Kidney capillary endothelial cell (primary cell): ENCODE data around the gene PABPN1.

Source experiments
- DNase-seq: peaks from one replicate; pipeline ENCODE4 v3.0.0-alpha.2; 2018; ENCODE audit warnings: low spot score

Gene PABPN1

DNA sequence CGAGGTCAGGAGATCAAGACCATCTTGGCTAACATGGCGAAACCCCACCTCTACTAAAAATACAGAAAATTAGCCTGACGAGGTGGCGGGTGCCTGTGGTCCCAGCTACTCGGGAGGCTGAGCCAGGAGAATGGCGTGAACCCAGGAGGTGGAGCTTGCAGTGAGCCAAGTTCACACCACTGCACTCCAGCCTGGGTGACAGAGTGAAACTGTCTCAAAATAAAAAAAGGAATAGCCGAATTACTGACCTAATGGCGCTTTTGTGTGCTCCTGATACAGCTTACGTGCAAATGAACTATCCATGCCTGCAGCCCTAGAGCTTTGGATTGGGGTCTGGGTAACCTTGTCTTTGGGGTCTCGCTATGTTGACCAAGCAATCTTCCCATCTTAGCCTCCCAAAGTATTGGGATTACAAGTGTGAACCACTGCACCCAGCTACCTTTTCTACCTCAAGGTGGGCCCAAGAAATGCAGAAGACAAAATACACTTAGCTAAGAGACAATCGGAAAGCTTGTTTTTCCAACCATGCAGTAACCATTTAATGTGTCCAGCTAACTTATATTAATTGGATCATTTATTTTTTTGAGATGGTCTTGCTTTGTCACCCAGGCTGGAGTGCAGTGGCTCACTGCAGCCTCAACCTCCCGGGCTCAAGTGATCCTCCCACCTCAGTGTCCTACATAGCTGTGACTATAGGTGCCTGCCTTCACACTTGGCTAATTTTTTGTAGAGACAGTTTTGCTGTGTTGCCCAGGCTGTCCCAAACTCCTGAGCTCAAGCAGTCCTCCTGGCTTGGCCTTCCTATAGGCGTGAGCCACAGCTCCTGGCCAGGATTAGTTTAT lies 5.5 kb downstream of the PABPN1 start:
- DNase-seq = no peak

DNA sequence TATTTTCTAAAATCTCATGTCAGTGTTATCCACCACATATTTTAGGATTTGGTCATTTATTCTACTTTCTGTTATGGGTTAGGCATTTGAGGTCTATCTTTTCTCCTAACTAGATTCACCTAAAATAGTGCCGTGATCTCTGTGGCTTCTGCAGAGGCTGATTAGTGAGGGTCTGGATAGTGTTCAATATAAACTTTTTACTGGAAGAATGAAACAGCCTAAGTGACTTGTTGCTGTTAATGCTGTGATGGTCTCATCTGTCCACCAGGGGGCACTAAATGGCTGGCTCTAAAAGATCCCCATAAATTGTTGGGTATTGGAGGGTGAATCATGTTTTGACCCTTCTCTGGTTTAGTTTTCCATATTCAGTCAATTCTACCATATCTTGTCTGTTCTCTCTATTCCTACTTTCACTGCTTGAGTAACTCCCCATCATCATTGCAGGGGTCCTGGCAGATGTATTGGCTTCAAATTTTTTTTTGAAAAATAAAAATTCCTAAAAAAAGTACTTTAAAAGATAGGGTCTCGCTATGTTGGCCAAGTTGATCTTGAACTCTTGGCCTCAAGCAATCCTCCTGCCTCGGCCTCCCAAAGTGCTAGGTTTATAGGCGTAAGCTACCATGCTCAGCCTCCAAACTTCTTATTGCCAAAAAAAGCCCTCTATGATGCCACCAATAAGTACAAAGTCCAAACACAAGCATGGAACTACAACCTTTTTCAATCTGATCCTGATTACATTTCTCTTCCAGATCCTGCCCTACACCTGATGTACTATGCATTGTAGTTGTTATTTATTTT lies 6.9 kb downstream of the PABPN1 start:
- DNase-seq = peak; percentile 72

DNA sequence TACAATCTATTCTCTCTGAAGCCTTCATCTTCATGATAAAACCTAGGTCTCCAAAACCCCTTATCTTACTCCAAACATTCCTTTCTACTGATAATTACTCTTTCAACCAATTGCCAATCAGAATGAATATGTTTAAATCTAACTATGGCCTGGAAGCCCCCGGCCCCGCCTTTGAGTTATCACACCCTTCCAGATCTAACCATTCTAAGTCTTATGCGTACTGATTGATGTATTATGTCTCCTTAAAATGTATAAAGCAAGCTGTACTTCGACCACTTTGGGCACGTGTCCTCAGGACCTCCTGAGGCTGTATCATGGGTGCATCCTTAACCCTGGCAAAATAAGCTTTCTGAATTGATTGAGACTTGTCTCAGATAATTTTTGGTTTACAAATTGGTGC lies 14.4 kb downstream of the PABPN1 start:
- DNase-seq = no peak

DNA sequence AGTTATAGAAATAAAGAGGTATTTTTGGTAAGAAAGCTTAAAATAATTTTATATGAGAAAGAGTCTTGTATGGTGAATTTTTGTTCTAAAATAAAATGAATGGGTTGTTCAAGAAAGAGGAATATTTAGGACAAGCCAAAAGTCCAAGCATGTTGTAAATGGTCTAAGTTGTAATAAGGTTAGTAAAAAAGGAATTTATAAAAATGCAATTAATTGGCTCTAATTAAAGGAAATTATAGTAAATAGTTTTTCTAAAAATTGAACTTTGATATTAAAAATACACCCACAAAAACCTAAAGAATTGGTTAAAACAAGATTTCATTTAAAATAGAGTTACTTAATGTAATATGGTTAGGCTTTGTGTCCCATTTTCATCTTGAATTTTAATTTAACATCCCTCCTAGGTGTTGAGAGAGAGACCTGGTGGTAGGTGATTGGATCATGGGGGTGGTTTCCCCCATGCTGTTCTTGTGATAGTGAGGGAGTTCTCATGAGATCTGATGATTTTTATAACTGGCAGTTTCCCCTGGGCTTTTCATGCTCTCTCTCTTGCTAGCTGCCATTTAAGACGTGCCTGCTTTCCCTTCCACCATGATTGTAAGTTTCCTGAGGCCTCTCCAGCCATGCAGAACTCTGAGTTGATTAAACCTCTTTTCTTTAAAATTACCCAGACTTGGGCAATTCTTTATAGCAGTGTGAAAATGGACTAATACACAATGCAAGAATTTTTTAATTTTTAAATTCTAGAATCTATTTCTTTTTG lies 18.4 kb downstream of the PABPN1 start:
- DNase-seq = no peak

DNA sequence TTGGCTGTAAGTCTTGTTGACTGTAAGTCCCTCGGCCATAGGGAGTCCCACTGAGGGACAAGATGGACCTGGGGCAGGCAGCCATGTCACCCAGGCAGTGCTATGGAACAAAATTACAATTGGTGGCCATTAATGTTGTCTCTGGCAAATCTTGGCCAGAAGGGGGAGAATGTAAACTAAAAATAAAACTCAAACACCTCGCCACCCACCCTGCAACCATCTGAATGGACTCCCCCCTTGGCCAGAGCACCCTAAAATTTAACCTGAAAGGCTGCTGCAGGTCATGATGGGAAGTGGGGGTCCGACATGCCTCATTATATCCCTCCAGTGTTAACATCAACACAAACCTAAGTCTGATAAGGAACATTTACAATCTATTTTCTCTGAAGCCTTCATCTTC lies 23.2 kb downstream of the PABPN1 start:
- DNase-seq = no peak

DNA sequence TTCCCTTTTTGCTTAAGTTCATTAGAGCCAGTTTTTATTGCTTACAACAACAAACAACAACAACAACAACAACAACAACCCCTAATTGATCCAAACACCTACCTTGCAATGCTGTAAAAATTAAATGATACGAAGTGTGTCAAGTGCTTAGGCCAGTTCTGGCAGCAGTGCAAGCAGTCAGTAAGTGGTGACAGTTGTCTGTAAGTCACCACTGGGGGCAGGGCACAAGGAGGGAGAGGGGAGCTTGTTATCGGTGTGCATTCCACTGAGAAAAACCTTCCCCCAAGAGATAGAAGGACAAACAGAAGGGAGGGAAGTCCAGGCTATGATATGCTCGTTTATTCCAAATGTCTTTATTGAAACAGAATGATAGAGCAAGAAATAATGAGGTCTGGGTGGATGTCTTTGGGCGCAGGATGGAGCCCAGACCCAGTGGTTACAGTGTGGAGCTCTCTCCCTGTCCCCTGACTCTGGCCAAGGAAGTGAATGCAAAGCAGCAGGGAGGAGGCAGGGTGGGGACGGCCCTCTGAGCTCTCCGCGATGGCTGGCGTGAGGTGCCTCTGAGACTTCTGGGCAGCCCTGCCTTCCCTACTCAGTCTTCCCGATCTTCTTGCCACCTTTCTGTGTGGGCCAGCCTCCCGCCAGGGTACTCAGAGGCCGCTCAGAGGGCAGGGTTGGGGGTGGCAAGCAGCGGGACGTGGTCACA lies 24.9 kb downstream of the PABPN1 start:
- DNase-seq = no peak

DNA sequence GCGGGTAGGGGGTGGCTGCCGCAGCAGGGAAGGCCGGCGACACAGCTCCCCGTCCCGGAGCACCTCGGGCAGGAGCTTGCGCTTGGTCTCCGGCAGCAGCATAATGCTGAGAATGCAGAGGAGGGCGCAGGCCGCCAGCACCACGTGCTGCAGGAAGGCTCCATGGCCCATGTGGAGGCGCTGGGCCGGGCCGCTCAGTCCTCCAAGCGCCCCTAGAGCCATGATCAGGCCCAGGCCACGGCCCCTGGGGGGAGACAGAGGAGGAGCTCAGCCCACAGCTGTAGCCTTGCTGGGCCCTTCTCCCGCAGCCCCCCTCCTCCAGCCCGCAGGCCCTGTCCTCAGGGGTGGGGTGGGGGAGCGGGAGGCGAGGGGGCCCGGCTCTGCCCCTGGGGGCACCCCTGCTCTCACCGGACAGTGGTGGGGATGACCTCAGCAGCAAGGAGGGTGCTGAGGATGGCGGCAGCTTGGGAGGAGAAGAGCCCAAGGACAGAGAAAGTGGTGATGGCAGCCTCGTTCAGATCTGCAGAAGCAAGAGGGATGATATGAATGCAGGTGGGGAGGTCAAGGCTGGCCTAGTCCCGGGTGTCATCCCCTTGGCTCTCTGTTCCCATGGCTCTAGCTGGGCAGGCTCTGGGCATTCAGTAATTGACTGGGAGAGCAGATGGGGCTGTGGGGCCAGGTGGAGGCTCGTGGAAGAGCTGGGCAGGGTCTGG lies 25.6 kb downstream of the PABPN1 start:
- DNase-seq = no peak

DNA sequence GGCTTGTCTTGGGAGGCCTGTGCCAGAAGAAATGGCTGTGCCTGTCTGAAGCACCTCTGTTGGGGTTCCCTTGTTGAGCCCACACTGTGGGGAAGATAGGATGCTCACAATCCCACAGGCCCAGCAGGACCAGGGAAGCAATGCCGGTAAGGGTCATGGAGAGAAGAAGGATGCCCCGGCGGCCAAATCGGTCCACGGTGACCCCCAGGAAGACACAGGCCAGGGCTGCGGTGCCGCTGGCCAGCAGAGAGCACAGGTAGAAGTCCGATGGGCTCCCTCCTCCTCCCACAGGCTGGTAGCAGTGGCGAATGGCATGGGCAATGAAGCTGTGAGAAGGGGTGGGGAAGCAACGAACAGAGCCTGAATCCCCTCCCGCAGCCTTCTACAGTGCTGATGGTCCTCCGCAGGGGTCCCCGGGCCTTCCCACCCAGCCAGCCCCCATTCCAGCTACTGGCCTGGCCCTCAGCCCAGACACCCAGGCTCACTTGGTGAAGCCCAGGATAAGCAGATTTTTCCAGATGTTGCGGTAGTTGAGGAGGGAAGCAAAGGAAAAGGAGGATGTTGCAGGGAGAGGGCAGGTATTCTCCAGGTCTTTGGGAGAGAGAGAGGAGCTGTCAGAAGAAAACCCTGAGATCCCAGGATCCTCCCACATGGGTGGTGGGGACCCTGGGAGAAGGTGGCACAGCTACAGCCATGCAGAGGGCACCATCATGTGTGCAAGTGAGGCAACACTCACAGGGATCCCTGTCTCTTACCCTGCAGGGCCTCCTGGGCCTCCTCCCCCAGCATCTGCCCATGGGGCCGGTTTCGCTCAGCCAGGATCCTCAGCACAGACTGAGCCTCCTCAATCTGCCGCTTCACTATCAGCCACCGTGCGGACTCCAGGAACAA lies 26.4 kb downstream of the PABPN1 start:
- DNase-seq = no peak

DNA sequence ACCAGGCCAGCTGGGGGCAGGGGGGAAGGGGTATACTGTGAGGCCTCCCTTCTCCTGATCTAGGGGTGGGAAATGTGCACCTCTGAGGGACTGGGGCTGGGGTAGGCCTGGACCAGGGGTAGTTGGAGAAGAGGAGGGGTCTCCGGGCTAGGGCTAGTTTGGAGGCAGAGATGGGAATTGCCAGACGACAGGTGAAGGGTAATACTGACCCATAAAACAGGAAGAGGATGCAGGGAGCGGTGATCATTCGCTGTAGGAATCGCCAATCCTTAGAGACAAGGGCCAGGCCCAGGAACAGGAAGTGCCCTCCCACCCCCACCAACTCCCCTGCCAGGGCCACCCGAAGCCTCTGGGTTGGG lies 27.0 kb downstream of the PABPN1 start:
- no peak for DNase-seq

DNA sequence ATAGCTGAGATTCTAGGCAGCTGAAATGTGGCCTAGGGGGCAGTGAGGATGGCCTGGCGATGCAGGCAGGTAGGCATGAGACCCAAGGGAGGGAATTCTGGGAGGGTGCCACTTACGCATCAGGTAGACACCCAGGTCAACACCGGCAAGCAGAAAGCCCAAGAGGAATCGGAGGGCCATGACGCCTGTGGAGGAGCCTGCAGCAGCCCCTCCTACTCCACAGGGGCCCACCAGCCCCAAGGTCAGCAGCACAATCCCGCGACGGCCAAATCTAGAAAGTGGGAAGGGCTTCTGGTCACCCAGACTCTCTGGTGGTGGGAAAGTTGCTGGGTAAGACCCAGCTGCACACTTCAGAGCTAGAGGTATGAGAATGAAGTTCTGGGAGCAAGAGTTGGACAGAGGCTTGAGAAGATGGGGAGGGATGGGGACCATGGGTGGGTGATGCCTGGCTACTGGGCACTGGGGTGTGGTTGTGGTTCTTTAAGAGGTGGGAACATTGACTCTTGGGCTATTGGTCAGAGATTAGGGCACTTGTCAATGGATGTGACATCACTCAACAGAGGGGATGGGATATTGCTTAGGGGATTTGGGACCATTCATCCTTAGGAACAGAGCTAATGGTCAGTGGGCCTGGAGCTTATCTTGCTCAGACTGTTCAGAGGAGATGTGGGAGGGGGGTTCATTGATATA lies 28.0 kb downstream of the PABPN1 start:
- no peak for DNase-seq

DNA sequence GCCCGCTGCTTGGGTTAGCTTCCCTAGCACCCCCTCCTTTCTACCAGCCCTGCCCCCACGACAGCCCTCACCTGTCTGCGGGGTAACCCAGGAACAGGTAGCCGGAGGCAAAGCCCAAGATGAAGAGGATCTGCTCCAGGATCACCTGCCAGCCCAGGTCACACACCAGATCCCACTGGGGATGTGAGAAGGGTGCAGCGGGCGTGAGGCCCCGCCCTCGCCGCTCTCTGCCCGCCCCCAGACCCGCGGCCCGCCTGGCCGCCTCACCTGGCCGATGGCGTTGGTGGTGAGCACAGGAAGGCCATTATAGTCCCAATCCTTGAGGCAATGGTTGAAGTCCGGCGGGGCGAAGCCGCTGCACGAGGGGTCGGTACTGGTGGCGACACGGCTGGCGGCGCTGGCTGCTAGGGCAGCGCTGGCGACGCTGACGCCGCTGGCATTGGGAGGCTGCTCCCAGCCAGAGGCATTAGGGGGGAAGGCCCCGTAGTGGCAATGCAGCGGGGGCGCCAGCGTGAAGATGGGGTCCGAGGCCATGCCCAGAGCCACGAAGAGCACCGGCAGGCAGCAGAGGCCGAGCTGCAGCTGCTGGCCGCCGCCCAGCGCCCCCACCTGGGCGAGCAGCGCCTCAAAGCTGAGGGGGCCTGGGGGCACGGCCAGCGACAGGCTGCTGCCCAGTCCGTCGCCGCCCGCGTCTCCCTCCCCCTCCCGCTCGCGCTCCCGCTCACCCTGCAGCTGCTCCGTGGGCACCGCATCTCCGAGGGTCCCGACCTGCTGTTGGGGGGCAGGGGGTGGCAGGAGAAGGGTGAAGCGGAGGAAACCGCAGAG lies 30.6 kb downstream of the PABPN1 start:
- no peak for DNase-seq

DNA sequence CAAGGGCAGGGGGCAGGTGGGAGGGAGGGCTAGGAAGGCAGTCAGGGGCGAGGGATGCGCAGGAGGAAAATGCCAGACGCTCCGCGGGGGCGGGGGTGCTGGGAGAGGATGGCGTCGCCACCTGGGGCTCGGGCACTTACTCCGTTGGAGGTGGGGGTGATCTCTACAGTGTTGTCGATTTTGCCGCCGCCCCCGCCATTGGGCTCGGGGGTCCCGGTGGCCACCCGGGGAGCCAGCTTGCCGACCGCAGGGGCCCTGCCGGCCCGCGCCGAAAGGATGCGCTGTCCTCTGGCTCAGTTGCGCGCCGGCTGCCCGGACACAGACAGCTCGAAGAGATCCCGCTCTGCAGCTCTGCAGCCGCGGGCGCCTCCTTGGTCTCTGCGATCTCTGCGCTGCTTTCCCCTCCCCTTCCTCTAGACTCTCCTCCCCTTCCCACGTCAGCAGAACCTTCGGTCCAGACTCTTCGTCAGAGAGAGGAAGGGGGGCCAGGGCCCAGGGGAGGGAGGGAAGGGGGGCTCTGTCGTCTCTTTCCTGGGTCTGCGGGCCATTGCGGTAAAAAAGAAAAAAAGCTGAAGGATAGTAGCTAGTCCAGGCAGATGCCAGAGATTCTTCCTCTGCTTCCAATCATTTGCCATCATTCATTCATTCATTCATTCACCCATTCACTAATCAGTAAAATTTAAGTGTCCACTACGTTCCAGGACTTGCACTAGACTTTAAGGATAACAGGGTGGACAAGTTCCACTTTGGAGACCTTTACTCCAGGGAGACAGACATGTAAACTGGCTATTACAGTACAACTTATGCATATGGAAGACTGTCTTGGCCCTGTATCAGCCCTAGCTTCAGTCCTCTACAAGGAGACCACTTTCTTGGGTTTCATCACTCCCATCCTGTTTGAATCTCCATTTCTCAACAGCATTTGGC lies 31.5 kb downstream of the PABPN1 start, which contains the start of gene SLC22A17:
Gene SLC22A17, minus strand, starts transcription at position 382 of the 927 bp plus-strand sequence.
- DNase-seq = peak; percentile 10

DNA sequence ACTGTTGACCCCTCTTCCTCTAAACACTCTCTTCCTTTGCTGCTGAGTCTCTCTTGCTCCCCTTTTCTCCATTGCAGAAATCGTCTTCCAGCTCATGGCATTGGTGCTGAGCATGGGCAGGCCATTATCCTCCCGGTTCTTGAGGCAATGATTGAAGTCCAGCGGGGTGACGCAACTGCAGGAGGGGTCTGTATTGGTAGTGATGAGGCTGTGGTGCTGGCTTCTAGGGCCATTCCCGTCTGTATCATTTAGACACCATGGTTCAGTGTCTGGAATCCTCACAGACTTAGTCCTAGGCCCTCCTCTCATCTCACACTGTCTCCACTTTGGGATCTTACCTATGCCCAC lies 32.1 kb downstream of the PABPN1 start:
- DNase-seq = no peak

DNA sequence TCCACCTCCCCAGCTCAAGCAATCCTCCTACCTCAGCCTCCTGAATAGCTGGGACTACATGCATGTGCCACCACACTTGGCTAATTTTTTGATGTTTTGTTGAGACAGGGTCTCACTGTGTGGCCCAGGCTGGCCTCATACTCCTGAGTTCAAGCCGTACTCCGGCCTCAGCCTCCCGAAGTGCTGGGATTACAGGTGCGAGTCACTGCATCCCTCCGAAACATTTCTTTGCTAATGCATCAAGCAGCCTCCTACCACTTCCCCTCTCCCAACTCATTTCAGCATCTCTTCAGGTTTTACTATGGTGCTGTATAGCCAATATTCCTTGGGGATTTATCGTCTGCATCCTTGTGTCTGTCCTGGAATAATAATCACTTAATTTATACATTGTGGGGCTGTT lies 33.7 kb downstream of the PABPN1 start:
- no peak for DNase-seq

DNA sequence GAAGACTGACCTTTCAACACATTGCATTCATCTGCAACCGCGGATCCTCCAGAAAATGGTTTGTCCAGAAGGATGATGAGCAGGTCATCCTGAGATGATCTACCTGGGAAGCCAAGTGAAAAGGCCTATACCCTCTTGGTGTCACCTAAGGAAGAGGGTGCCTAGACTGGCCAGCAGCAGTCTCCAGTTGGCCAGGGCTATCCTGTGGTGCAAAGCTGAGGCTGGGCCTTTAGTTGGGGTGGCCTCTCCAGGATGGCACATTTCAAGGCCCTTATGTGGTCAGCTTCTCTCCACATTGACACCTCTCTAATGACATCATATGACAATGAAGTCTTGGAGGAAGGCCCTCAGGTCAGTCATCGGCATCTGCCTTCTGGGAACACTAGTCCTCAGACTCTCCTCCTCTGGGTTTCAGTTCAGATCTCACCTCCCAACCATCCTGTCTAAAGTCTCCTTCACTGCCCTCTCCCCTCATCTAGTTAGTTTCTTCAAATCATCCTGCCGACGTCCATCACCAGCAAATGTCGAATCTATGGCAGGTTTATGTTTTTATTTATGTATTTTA lies 34.7 kb downstream of the PABPN1 start:
- no peak for DNase-seq

DNA sequence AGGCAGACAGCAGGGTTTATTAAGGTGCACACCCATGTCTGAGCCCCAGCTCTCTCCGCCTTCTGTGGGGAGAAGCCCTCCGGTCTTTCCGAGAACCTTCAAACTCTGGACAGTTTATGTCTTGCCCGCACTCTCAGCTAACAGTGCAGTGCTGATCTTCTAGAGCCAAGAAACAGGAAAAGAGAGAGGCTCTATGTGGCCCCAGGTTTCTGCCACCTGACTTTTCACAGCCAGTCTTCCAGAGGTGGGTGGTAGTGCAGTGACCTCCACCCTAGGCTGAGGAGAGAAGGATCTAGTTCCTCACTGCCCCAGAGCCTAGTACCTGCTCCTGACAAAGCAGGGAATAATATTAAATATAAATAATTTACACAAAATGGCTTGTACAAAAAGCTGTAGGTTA lies 35.4 kb downstream of the PABPN1 start:
- DNase-seq = no peak

DNA sequence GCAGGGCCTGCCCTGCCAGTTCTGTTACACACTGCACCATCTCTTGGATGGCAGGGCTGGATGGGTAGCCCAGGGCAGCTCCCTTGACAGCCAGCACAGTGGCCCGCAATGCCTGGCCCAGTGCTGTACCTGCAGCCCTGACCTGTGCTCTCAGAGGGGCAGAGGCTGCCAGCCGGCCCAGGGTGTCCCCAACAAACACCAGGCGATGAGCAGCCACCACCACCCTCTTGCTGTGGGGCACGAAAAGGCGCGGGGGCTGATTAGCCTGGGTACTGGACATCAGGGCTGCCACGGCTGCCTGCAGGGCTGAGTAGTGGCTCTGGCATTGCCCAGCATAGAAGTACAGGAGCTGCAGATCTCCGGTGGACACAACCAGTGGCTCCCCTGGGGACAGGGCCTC lies 36.0 kb downstream of the PABPN1 start:
- no peak for DNase-seq
